Lung (tissue), 12 donors: ENCODE data around the gene SEC14L5. TPM values are rescaled to one million over a fixed set of nuclear protein-coding genes. Genes with fewer than 3 reads are reported as not detected.

Source experiments
- ATAC-seq: fragments of 200-7000 bp; cut with Tn5 transposase; one replicate; pipeline ENCODE4 v1.9.1; 2020; ENCODE audit warnings: moderate number of reproducible peaks; ENCODE audit not compliant: insufficient read depth, low FRiP score
- DNase-seq, 3 donors: peaks; one replicate each; pipeline ENCODE4 v3.0.0-alpha.2; 2013 to 2017
- H3K27ac ChIP-seq, 2 donors: one replicate each; pipeline ENCODE4 v1.5.1; 2013; ENCODE audit warnings: mild to moderate bottlenecking in 2 of 2, moderate library complexity in 2 of 2, control low read depth in 1 of 2, inconsistent platforms in 1 of 2, low read depth in 1 of 2, low read length in 1 of 2
- H3K27me3 ChIP-seq, 3 donors: one replicate each; pipeline ENCODE4 v1.5.1; 2013; ENCODE audit warnings: low read length in 2 of 3; ENCODE audit not compliant: control insufficient read depth in 3 of 3, insufficient read depth in 3 of 3
- H3K36me3 ChIP-seq, 4 donors: one replicate each; pipeline ENCODE4 v1.5.1; 2013; ENCODE audit warnings: low read length in 4 of 4, mild to moderate bottlenecking in 1 of 4, moderate library complexity in 1 of 4; ENCODE audit not compliant: control insufficient read depth in 4 of 4, insufficient read depth in 4 of 4
- H3K4me1 ChIP-seq, 5 donors: one replicate each; pipeline ENCODE4 v1.5.1; 2013; ENCODE audit warnings: low read length in 5 of 5, mild to moderate bottlenecking in 2 of 5, moderate library complexity in 1 of 5; ENCODE audit not compliant: control insufficient read depth in 5 of 5, insufficient read depth in 5 of 5
- H3K4me3 ChIP-seq: one replicate; pipeline ENCODE4 v1.5.1; 2013; ENCODE audit warnings: mild to moderate bottlenecking, control low read depth, moderate library complexity
- H3K9ac ChIP-seq, 2 donors: one replicate each; pipeline ENCODE4 v1.5.1; 2013; ENCODE audit warnings: low read length in 2 of 2, control low read depth in 1 of 2; ENCODE audit not compliant: insufficient read depth in 1 of 2
- H3K9me3 ChIP-seq, 4 donors: one replicate each; pipeline ENCODE4 v1.5.1; 2013; ENCODE audit warnings: low read length in 3 of 4, mild to moderate bottlenecking in 1 of 4, moderate library complexity in 1 of 4; ENCODE audit not compliant: control insufficient read depth in 4 of 4, insufficient read depth in 3 of 4
- WGBS, 2 donors: extraction: QIAGEN DNeasy Blood & Tissue Kit; methylation state at CpG; one replicate each; pipeline ENCODE4 v1.1.7; 2013; 5-methylcytosine and 5-hydroxymethylcytosine counted together
- polyA plus RNA-seq, 2 donors: library from polyadenylated mRNA; stranded (reverse); fragments of 200-250 nt; gene quantifications; one replicate each; pipeline ENCODE4 v1.2.1, GENCODE V29; 2013
- total RNA-seq, 2 donors: library from RNA; depleted of rRNA in 1 of 2; stranded (reverse); fragments of >200 nt in 1 of 2; gene quantifications; one replicate each; pipeline ENCODE4 v1.2.1, GENCODE V29; 2014 to 2021
- TF ChIP-seq, protein P1 (sequence below): IDR thresholded peaks from 2 replicates; pipeline ENCODE4 v1.5.1; 2012; ENCODE audit warnings: mild to moderate bottlenecking; ENCODE audit errors: control extremely low read depth, extremely low read depth
- donor health status: control.
- donor health status: control.
- donor health status: Bipolar disorder and iron deficiency.
- donor health status: healthy.
- donor health status: DM: yes; HTN: yes; CAD: no.

The SEC14L5 gene
- total and polyA plus RNA-seq, 4 donors = 0.10 to 0.98 (median 0.28) TPM

DNA sequence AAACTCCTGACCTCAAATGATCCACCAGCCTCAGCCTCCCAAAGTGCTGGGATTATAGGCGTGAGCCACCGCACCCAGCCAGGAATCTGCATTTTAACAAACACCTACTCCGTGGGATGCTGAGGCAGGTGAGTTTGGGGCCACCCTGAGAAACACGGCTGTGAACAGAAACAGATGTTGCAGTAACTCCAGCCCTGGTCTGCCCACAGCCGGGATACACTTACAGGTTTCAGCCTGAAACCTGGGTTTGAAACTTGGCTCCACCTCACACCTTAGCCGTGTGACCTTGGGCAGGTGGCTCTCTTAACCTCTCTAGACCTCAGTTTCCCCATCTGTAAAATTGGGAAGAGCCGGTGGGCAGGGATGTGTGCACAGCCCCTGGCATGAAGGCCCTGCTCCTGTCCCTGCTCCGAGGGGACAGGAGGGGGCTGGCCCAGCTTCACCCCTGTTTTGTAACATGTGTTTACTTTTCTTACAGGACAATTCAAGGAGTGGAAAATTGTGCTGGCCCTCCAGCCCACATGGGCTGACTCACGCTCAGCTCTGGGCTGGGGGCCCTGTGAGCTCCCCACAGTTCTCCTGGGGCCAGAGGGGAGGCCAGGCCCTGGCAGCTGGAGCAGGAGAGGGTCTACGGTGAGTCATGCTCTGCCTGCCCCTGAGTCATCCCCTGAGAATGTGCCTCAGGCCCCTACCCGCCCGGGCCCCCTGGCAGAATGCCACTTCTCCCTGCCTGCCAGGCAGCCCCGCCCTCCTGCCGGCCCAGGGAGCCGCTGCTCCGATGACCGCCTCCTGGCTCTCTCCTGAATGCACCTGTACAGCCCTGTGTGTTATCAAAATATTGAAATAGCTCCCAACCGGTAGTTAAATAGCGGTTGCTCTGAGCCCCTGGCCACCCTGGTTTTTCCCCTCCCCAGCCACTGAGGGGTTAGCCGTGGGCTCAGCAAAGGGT, 13.5 kb upstream of the SEC14L5 start:
- peak; percentile 80 to 92 (median 88) for DNase-seq
- H3K9me3 ChIP-seq = no peaks in the 10 kb centered on the region
- H3K27ac ChIP-seq = peak overlapping the region; percentile 62 to 84
- peak; percentile 87 for ATAC-seq
- H3K4me1 ChIP-seq = peaks cover 0 to 20% (median 8%) of the 10 kb centered on the region in 5 donors
- H3K27me3 ChIP-seq = no peaks in the 10 kb centered on the region
- no peak overlapping the region for H3K4me3 ChIP-seq
- no peaks in the 10 kb centered on the region for H3K36me3 ChIP-seq
- 33 to 41% methylated on average over 20 of the region's 20 CpGs for WGBS, 2 donors
- TF ChIP-seq, protein P1, sequence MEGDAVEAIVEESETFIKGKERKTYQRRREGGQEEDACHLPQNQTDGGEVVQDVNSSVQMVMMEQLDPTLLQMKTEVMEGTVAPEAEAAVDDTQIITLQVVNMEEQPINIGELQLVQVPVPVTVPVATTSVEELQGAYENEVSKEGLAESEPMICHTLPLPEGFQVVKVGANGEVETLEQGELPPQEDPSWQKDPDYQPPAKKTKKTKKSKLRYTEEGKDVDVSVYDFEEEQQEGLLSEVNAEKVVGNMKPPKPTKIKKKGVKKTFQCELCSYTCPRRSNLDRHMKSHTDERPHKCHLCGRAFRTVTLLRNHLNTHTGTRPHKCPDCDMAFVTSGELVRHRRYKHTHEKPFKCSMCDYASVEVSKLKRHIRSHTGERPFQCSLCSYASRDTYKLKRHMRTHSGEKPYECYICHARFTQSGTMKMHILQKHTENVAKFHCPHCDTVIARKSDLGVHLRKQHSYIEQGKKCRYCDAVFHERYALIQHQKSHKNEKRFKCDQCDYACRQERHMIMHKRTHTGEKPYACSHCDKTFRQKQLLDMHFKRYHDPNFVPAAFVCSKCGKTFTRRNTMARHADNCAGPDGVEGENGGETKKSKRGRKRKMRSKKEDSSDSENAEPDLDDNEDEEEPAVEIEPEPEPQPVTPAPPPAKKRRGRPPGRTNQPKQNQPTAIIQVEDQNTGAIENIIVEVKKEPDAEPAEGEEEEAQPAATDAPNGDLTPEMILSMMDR = no peak
- peak overlapping the region; percentile 53 to 68 for H3K9ac ChIP-seq

DNA sequence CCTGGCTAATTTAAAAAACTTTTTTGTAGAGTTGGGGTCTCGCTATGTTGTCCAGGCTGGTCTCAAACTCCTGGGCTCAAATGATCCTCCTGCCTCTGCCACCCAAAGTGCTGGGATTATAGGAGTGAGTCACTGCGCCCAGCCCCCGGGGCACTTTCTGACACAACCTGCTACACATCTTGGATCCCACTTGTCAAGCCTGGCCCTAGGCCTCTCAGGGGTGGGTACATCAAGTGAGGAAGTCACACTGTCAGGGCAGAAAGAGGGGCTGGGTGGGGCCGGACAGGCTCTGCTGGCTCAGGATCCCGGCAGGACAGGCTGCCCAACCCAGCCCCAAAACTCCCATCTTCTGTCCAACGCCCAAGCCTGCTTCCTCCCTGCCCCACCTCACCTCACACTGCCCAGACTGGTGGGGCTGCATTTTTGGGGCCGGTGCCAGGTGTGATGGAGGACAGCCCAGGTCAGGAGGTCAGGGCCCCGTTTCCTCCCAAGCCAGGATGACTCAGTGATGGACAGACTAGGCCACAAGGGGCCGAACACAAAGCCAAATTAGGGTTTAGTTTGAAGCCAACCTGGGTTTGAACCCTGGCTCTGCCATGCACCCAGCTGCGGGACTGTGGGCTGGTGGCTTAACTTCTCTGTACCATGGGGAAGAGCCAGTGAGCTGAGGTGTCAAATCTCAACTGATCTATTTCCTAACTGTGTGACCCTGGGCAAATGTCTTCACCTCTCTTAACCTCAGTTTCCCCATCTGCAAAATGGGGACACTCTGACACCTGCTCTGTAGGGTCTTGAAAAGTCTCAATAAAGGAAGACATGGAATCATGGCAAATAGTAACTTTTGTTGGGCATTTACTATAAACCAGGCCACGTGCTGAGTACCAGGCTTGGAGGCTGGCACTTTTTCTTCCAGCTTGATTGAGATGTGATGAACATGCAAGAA, 12.3 kb upstream of the SEC14L5 start:
- H3K9ac ChIP-seq = peak overlapping the region in 1 of 2 donors; percentile 19
- H3K27ac ChIP-seq = peak overlapping the region in 1 of 2 donors; percentile 84
- TF ChIP-seq, protein P1 = no peak
- H3K4me3 ChIP-seq = no peak overlapping the region
- WGBS, 2 donors = 56 to 67% methylated on average over 10 to 11 of the region's 11 CpGs
- H3K4me1 ChIP-seq = peaks cover 0 to 20% (median 8%) of the 10 kb centered on the region in 5 donors
- H3K36me3 ChIP-seq = no peaks in the 10 kb centered on the region
- no peaks in the 10 kb centered on the region for H3K27me3 ChIP-seq
- ATAC-seq (peak; percentile 37), DNase-seq (peak in 1 of 3 donors; percentile 47)
- H3K9me3 ChIP-seq = no peaks in the 10 kb centered on the region

DNA sequence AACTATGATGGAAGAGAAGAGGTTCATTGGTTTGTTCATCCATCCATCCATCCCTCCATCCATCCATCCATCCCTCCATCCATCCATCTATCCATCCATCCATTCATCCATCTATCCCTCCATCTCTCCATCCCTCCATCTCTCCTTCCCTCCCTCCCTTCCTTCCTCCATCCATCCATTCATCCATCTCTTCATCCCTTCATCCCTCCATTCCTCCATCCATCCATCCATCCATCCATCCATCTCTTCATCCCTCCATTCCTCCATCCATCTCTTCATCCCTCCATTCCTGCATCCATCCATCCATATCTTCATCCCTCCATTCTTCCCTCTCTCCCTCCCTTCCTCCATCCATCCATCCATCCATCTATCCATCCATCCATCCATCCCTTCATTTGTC, 11.2 kb upstream of the SEC14L5 start:
- H3K4me3 ChIP-seq = no peak overlapping the region
- no peaks in the 10 kb centered on the region for H3K36me3 ChIP-seq
- no peak overlapping the region for H3K27ac ChIP-seq
- H3K4me1 ChIP-seq = peaks cover 0 to 20% (median 8%) of the 10 kb centered on the region in 5 donors
- no peaks in the 10 kb centered on the region for H3K9me3 ChIP-seq
- ATAC-seq = no peak
- no peak for DNase-seq
- no peaks in the 10 kb centered on the region for H3K27me3 ChIP-seq
- no peak overlapping the region for H3K9ac ChIP-seq
- TF ChIP-seq, protein P1 = no peak
